ENCODE data around the gene CACUL1.

Gene CACUL1

DNA sequence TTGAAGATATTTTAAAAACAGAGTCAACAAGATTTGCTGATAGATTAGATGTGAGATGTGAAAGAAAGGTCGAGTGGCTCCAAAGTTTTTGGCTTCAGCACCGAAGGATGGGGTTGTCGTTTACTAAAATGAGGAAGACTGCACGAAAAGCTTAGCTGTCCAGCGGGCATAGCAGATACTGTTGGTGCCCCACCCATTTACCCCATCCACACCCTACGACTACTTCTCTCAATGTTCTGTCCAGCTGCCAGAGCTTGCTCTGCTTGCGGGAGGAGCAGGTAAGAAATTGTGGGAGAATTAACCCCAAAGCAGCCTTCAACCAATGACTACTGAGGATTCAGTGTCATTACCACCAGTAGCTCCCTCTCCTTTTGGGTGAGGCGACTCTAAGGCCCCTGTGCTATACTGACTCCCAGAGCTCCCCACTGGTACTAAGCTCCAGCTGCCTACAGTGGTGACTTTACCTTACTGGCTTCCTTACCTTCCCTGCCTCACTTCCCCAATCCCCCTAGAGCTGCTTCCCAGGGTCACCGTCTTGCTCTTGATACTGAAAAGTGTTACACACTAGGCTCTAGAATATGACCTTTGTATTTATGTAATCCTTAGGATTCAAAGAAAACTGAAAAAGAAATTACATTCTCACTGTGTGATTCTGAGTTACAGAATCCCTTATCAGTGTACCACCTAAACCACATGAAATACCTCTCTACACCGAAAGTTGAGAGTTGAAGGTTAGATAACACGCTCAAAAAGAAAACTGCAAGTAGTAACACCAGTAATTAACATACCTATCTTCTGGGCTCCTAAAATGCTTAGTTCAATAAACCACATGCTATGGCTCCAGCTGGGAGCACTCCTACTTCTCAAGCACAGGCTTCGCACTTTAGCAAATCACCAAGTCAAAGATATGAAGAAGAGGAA is 22.3 kb downstream of the CACUL1 start:
- DNase-seq, result peak in 3 of 6 experiments; percentile 14 to 41 (median 39)

DNA sequence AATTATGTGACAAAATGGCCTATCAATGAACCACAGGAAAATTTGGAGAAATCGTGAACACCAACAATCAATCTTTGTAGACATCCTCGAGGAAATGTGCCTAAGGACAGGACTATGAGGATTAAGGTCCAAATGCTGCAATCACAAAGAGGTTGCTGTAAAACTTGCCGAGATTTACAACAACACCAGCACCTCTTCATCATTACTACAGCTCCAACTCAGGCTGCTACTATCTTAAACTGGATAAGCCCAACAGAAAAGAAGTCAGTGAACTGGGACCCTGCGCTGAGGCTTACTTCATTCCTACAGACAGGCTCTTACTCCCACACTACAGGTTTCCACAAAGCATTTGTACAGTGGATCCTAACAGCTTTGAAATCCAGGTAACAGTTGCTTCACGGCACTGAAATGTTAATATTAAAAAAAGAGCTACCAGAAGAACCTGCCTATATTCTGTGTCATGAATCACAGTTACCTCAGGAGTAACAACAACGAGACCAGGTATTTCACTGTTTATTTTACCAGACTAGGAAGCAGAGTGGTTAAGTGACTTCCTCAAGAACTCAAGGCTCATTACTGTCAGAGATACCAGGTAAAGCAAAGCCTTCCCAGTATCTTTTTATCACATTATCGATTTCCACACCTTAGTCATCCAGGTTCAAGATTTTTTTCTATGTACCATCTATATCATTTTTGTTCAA is 23.9 kb downstream of the CACUL1 start:
- peak in 1 of 6 experiments; percentile 10 for DNase-seq

DNA sequence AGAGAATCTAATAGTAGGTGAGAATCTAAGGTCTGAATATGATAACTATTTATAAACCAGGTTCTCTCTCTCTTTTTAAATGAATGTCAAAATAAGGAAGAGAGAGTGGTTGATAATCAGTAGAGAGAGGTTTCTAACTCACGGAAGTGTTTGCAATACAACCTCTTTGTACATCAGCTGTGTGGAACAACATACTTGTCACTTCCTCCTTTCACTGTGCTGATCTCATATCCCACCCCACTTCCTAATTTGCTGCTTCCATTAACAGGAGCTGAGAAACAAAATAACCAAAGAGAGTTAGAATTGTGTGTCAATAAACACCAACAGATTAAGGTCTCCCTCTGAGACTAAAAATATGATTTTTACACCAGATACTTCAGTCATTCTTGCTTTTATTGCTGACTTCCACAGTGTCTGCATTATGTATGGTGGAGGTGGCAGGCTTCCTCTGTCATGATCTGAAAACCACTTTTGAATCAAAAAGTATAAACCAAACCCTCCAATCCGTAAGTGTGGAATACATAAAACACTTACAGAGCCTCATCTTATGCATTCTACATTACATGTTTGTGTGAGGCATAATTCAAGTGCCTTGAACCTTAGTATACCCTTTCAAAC is 25.0 kb downstream of the CACUL1 start:
- peak in 3 of 6 experiments; percentile 24 to 37 (median 29) for DNase-seq

DNA sequence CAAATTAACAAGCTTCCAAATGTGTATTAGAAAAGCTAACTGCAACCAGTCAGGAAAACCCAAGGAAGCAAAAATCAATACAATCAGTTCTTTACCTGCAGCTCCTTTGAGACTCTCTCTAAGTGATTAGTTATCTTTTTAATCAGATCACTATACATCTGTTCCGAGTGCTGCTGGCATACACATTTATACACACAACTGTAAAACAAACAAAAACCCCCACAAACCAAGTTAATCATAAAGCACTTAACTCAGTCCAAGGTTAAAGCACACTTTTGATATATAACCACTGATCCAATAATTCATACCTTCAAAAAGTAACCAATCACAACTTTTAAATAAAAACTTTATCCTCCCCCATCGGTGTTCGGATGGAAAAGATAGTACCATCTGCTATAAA is 25.6 kb downstream of the CACUL1 start:
- DNase-seq, result no peak

DNA sequence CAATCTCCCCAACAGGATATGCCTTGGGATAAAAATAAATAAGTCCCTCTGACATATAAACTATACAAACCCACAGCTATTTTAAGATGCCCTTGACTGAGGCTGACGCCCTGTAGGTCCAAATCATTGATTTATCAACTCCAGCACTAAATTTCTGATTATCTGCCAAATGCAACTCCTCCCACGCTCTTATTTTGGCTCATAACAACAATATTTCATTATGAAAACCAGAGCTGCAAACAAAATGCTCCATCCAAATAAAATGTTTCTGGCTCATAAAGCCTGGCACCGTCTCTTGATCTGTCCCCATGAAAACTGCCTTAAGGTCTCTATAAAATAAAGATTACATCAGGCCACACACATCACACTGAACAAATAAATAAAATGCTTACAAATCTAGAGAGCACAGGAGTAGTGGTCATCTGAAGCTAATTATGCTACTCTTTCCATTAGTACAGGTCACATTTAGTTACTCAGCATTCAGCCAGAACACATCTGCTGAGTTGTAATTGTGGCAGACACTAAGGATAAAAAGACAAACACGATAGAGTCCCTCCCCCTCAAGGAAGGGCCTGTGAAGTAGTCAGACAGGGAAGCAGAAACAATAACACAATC is 28.8 kb downstream of the CACUL1 start:
- DNase-seq, result no peak

DNA sequence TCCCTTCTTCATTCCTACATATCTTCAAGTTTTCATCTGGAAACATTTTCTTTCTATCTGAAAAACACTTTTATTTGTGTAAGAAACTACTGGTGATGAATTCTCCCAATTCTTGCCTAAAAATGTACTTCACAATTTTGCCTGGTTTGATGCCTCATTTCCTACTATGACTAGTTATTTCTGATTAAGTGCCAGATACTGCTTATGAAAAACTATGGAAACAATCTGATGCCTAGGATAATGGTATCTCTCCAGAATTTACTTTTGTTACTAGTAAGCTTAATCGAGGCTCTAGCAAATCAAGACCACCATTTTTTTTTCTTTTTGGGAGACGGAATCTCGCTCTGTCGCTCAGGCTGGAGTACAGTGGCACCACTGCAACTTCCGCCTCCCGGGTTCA is 31.3 kb downstream of the CACUL1 start:
- DNase-seq, result no peak

DNA sequence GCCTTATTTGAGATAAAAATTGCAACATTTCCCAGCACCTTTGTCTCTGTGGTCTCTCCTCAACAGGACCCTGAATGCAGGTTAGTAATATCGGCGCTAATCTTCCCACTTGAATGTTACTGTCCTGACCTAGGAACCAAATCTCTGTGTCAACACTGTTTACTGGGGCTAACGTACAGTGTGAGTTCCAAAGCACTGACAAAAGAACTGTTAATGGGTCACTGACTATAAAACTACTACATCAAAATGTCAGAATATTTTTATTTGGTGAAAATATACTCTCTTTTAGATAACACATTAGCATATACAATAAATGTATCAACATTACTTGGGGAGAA is 33.3 kb downstream of the CACUL1 start:
- no peak for DNase-seq

DNA sequence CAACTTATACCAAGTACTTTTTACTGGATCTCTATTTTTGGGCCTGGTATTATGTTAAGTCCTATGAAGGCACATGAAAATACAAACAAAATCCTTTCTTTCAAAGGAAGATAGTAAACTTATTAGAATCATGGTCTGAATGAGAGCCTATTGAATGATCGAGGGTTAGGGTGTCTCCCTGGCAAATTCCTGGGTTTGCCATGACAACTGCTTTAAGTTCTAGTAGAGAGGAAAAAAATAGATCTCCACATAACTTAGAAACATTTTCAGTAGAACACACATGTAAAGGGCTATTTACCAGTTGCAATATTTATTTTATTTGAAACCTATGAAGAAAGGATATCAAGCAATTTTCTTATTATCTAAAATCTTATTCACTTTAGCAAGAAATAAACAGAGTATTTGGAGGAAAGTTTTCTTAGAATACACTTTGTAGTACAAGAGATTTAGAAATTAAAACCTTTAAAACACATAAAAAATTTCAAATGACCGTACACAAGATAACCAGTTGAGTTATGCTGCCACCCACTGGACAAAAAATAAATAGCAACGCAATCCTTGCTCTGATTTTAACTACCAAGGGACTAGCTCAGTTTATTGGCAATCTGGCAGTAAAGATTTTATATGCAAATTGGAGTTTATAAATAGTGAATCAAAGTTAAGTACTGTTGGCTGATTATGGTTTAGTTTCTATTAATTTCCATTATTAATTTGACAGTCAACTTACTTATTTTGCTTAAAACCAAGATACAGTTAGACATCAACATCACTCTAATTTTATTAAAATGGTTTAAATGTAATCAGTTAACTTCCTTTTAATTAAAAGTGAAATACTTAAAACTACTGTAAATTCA is 33.9 kb downstream of the CACUL1 start:
- peak; percentile 16 to 78 (median 47) for DNase-seq

DNA sequence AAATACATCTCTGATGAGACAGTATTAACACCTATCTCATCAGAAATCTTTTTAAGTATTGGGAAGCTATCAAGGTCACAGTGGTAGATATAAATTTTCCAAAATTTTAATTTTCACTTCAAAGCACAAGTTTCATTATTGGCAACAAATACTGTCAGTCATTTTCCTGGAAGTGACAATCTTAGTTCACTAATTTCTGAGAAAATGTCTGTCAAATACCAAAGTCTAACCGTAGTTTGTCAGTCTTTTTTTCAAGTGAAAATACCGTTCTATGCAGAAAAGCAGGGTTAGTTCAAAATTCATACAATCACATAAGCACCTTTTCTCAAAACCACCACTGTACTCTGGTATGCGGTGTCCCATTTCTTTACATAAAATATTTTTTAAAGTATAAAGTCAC is 40.4 kb downstream of the CACUL1 start:
- no peak for DNase-seq

DNA sequence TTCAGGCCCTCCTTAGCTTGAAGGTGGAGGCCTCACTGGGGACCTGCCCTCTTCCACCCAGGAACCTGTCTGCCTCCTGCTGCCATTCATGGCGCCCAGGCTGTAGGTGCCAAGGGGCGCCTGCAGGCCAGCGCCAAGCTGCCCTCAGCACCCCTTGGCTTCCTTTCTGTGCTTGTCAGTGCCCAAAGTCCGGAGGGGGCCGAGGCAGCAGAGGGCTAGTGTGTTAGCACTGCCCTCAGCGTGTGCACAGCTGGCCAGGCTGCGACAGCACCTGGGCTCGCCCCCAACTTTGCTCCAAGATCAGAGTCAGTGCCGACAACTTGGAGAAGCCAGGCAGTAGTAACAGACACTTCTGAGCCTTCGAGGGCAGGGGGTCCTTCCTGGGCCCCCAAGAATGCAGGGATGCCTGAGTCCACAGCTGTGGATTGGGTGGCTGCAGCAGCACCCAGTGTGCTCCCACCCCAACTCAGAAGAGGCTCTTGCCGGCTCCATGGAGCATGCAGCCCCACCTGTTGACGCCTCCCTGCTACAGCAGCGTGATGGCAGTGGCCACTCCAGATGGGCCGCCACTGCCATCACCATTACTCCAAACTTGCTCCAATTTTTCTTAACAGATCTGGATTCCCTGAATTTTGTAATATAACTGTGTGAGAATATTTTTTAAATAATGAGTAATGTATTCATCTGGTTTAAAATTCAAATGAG is 41.7 kb downstream of the CACUL1 start:
- DNase-seq, result no peak

DNA sequence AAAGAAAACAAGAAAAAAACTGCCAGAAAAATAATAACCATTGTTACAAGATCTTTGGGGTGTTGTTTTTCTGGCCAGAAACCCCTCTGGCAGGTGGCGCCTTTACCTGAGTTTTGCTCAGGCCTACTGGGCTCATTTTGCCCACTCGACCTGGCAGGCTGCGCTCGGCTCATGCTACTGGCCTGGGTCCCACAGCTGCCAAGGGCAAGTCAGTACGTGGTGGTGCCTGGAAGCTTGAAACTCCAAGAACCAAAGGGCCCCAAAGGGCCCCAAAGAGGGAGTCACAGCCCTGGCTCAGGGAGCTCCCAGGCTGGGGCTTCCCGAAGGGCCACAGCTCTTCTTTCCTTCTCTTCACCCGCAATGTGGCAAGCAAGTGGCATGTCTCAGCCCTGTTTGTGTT is 42.7 kb downstream of the CACUL1 start:
- DNase-seq, result no peak

DNA sequence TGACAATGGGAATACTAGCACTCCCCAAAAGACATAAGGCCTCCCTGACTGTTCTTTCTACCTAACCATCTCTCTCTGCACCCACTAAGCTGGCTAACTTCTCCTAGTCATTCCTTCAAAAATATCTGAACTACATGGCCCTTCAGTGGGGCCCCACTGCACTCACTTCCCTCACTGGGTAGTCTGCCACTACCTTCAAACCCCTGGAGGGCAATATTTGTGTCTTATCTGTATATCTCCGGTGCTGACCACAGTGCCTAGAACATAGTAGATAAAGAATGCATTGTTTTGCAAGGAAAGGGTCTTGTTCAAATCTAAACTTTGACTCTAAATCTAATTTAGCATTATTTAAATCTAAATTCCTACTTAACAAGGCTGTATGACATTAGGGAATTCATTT is 44.3 kb downstream of the CACUL1 start:
- DNase-seq, result no peak

DNA sequence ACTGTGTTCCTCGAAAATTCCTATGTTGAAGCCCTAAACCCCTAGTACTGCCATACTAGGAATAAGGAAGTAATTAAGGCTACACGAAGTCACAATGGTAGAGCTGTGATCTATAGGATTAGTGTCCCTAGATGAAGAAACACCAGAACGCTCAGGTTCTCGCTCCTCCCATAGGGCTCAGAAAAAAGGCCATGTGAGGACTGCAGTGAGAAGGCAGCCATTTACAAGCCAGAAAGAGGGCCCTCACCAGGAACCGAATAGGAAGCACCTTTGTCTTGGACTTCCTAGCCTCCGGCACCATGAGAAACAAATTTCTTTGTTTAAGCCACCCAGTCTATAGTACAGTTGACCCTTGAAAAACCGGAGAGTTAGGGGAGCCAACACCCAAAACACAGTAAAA is 46.2 kb downstream of the CACUL1 start:
- no peak for DNase-seq

DNA sequence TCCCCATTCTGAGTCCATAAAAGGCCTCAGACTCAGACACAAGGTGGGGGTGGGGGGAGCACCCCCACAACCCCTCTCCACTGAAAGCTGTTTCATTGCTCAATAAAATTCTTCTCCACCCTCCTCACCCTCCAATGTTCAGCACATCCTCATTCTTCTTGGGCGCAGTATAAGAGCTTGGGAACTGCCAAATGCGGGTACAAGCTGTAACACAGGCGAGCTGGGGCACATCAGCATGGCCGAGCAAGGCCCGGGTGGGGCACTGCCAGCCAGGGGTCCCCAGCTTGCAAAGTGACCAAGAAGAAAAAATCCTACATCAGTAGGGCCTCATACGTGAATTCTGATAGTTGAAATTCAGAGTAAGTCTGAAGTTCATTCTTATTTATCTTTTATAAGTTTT is 50.1 kb downstream of the CACUL1 start:
- no peak for DNase-seq

DNA sequence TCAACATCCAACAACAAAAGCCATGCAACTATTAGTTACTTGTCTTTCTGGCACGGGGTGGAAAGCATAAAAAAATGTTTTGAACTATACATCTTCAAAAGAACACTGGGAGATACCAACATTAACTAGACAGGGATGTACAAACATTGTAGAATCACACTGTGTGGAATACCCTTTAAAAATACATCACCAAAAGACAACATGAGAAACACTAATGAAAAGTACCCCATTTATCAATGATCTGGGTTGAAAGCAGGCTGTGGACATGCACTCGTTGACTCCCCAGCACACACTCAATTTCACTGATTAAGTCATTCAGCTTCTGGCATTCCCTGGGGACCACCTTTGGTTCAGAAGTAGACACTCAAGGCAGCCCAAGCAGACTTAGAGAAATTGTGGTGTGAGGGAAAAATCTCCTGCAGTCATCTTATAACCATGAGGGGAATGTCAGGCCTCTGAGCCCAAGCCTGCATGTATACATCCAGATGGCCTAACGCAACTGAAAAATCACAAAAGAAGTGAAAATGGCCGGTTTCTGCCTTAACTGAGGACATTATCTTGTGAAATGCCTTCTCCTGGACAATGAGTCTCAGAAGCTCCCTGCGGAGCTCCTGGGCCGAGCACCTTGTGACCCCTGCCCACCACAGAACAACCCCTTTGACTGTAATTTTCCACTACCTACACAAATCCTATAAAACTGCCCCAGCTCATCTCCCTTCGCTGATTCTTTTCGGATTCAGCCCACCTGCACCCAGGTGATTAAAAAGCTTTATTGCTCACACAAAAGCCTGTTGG is 53.0 kb downstream of the CACUL1 start:
- no peak for DNase-seq

DNA sequence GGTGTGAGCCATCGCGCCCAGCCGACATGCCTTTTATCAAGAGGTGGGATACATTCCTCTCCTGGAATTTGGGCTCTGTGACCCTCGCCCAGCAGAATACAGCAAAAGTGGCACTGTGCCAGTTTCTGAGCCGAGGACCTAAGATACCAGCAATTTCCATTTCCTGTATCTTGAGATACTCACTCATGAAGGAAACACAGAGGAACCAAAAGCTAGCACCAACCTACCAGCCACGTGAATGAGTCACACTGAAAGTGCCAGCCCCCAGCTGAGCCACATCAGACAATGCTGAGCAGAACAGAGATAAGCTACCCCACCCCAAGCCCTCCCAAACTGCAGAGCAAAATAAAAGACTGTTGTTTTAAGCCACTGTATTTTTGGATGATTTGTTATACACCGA is 56.3 kb downstream of the CACUL1 start:
- peak; percentile 70 to 88 (median 84) for DNase-seq

DNA sequence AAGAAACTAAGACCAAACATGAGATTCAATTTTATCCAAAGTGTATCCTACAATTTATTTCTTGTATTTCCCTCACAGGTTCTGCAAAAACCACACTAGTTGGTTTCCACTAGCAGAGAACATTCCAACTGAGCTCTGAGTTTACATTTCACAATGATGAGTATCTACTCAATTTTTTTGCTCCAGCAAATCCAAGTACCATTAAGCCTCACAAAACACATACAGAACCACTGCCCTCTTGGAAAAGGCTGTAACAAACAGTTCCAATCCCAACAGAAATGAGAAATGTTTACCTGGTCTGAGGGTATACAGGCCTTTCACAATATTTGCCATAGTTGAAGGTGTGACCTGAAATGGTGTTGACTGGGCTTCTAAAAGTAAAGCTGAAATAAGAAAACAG is 59.9 kb downstream of the CACUL1 start:
- no peak for DNase-seq

DNA sequence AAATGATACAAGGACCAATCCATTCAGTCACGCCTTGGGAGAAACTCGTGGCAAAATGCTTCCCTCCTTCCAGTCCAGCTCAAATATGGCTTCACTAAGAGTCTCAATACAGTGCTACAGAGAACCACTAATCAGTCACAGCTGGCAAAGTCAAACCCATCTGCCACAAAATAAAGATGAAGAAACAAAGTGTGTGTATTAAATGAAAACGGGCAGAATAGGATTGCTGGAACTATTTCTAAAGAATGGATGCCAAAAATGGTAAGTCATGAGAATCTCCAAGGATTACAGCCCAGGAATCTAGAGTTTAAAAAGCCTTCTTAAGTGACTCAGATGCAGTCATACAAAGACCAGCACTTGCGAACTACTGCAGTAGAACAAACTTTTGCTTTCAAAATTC is 61.9 kb downstream of the CACUL1 start:
- no peak for DNase-seq

DNA sequence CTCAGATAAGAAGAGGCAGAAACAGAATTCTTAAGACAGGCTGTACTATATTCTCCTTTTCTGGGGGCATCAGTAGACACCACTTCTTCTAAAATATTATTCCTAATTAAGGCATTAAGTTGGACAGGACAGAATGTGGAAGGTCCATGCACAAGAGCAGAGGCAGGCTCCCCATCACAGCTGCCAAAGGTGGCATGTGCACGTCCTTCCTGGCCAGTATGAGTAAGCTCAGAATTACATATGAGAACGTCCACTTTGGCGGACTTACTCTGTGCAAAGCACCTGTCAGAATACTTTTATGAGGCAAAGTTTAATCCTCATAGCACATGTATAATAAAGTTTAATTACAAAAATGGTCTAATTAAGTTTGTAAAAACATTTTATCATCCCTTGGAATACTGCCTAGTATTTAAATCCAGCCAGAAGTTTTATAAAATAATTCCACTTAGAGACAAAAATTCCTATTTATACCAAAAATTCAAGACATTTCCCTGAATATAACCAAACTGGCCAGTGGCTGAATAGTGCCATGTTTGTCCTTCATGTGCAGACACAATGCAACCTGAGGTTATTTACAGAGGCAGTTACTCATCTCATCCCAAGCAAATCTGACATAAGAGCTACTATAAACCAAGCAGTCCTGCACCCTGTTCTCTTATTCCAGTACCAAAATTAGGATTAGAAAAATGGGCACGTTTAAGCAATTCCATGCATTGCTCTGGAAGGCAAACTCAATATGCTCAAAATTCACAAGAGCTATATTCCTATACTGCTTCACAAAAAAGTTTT is 65.5 kb downstream of the CACUL1 start:
- DNase-seq, result no peak

DNA sequence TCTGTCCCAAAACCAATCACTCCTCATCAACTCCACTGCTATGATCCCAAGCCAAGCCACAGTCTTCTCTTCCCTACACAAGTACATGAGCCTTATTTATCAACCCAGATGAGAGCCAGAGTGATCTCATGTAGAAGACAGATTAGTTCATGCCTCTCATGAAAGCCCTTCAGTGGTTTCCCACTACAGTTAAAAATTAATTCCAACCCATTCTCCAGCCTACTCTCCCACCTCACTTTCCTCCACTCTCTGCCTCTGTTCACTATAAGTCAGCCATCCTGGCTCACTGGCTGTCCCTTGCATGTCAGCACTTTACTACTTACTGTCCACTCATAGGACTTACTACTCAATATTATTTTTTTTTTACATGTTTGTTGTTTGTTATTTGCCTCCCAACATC is 67.3 kb downstream of the CACUL1 start:
- no peak for DNase-seq

Measured in stimulated activated naive CD4-positive, alpha-beta T cell (primary cell).